ENCODE data around the gene NEXN. TPM values are rescaled to one million over a fixed set of nuclear protein-coding genes. Genes with fewer than 3 reads are reported as not detected.
A peak's percentile ranks its signal among the peaks of the same experiment; 100 is the strongest.

NEXN gene
- total and polyA plus RNA-seq, 2 of the 13 experiments (the other 11 are each of a cell fraction or from before 2014, with no cell fraction given), result 0.07 to 0.97 TPM

DNA sequence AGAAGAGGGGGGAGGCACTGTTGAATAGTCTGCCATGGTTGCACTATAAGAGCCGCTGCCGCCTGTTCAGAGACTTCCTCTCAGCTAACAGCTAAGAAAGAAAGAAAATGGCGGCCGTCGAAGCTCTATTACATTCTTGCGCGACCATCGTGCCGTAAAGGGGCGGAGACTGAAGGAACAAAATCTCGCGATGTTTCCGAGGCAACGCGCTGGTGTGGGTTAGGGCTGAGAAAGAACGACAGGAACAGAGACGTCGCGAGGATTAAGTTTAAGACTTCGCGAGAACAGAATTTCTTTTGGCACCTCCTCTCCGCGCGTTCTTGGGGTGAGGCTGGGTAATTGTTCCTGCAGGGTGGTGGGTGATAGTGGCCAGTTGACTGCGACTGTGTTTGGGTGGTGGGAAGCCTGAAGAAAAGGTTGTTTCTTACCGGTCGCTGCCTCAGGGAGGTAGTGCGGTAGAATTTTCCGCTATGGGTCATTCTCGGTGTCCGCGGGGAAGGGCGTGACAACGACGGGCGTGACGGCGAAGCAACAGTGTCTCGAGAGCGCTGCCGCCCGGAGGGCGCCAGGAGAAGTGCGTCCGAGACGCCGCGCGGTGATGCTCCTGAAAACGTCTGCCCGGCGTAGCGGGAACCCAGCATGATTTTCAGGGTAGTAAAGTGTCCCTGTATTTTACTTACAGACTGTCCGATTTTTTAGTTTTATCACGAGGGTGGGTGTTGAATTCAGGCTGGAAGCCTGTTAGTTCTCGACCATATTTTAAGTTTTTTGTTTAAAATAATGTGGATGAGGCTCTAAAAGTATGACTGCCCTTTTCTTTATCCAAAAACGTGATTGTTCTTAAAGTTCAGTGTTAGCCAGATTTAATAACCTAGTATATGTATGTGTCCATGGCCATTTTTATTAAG is 90.8 kb downstream of the NEXN start, which contains the start of gene FUBP1 (continued):
- TF ChIP-seq MTA1 (CRISPR knock-in tag; IDR thresholded peaks at IDR 0.05; ENCODE audit: borderline replicate concordance) (no peak; the same call in 1 of the 2 replicates), ZNF589 (CRISPR knock-in tag; conservative IDR thresholded peaks at IDR 0.05) (no peak; the same call in 1 of the 2 replicates), ETV6 (CRISPR knock-in tag; conservative IDR thresholded peaks at IDR 0.05) (no peak), ZBTB7B (CRISPR knock-in tag; IDR thresholded peaks at IDR 0.05) (0 out of 2 replicates have a peak, but pooled peaks have one; percentile 47), STAG1 (CRISPR knock-in tag; IDR thresholded peaks at IDR 0.05) (peak; percentile 38), NFKBIZ (CRISPR knock-in tag; IDR thresholded peaks at IDR 0.05) (no peak), ZNF713 (CRISPR knock-in tag; IDR thresholded peaks at IDR 0.05) (no peak), KDM1A (CRISPR knock-in tag; IDR thresholded peaks at IDR 0.05) (no peak), ZNF337 (CRISPR knock-in tag; IDR thresholded peaks at IDR 0.05; ENCODE audit: borderline replicate concordance, low read depth) (no peak), ZNF816 (CRISPR knock-in tag; IDR thresholded peaks at IDR 0.05; ENCODE audit: borderline replicate concordance) (no peak), ZSCAN9 (CRISPR knock-in tag; IDR thresholded peaks at IDR 0.05; ENCODE audit: borderline replicate concordance) (no peak), NCOA1 (CRISPR knock-in tag; IDR thresholded peaks at IDR 0.05) (no peak), SOX6 (IDR thresholded peaks at IDR 0.05) (no peak), SOX6 (CRISPR knock-in tag; IDR thresholded peaks at IDR 0.05) (peak; percentile 44; the same call in 1 of the 2 replicates), SNAI1 (CRISPR knock-in tag; IDR thresholded peaks at IDR 0.05; ENCODE audit: borderline replicate concordance) (no peak; the same call in 1 of the 2 replicates)
- TF ChIP-seq, protein P1, sequence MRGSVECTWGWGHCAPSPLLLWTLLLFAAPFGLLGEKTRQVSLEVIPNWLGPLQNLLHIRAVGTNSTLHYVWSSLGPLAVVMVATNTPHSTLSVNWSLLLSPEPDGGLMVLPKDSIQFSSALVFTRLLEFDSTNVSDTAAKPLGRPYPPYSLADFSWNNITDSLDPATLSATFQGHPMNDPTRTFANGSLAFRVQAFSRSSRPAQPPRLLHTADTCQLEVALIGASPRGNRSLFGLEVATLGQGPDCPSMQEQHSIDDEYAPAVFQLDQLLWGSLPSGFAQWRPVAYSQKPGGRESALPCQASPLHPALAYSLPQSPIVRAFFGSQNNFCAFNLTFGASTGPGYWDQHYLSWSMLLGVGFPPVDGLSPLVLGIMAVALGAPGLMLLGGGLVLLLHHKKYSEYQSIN (CRISPR knock-in tag; IDR thresholded peaks at IDR 0.05; ENCODE audit: borderline replicate concordance), result no peak
- TF ChIP-seq, protein P2, sequence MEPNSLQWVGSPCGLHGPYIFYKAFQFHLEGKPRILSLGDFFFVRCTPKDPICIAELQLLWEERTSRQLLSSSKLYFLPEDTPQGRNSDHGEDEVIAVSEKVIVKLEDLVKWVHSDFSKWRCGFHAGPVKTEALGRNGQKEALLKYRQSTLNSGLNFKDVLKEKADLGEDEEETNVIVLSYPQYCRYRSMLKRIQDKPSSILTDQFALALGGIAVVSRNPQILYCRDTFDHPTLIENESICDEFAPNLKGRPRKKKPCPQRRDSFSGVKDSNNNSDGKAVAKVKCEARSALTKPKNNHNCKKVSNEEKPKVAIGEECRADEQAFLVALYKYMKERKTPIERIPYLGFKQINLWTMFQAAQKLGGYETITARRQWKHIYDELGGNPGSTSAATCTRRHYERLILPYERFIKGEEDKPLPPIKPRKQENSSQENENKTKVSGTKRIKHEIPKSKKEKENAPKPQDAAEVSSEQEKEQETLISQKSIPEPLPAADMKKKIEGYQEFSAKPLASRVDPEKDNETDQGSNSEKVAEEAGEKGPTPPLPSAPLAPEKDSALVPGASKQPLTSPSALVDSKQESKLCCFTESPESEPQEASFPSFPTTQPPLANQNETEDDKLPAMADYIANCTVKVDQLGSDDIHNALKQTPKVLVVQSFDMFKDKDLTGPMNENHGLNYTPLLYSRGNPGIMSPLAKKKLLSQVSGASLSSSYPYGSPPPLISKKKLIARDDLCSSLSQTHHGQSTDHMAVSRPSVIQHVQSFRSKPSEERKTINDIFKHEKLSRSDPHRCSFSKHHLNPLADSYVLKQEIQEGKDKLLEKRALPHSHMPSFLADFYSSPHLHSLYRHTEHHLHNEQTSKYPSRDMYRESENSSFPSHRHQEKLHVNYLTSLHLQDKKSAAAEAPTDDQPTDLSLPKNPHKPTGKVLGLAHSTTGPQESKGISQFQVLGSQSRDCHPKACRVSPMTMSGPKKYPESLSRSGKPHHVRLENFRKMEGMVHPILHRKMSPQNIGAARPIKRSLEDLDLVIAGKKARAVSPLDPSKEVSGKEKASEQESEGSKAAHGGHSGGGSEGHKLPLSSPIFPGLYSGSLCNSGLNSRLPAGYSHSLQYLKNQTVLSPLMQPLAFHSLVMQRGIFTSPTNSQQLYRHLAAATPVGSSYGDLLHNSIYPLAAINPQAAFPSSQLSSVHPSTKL (CRISPR knock-in tag; IDR thresholded peaks at IDR 0.05), result no peak
- TF ChIP-seq, protein P3, sequence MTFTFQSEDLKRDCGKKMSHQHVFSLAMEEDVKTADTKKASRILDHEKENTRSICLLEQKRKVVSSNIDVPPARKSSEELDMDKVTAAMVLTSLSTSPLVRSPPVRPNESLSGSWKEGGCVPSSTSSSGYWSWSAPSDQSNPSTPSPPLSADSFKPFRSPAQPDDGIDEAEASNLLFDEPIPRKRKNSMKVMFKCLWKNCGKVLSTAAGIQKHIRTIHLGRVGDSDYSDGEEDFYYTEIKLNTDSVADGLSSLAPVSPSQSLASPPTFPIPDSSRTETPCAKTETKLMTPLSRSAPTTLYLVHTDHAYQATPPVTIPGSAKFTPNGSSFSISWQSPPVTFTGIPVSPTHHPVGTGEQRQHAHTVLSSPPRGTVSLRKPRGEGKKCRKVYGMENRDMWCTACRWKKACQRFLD (CRISPR knock-in tag; IDR thresholded peaks at IDR 0.05; ENCODE audit: borderline replicate concordance), result no peak
- TF ChIP-seq, protein P4, sequence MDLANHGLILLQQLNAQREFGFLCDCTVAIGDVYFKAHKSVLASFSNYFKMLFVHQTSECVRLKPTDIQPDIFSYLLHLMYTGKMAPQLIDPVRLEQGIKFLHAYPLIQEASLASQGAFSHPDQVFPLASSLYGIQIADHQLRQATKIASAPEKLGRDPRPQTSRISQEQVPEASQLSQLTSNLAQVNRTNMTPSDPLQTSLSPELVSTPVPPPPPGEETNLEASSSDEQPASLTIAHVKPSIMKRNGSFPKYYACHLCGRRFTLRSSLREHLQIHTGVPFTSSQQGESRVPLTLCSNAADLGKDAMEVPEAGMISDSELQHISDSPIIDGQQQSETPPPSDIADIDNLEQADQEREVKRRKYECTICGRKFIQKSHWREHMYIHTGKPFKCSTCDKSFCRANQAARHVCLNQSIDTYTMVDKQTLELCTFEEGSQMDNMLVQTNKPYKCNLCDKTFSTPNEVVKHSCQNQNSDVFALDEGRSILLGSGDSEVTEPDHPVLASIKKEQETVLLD (CRISPR knock-in tag; IDR thresholded peaks at IDR 0.05; ENCODE audit: low read depth), result no peak

Measured in HepG2 (cell line).